ENCODE data around the gene BBS9.

- no peak for TF ChIP-seq MXI1 (IDR thresholded peaks at IDR 0.05; ENCODE audit: low read depth, low read length)
- no peak for TF ChIP-seq SPI1 (IDR thresholded peaks at IDR 0.05; ENCODE audit: borderline replicate concordance, low read depth, low read length)
- no peak for TF ChIP-seq ZNF347 (CRISPR knock-in tag; IDR thresholded peaks at IDR 0.05; ENCODE audit: low read depth)
- no peak for TF ChIP-seq HOMEZ (CRISPR knock-in tag; IDR thresholded peaks at IDR 0.05)
- TF ChIP-seq ADNP (tag; IDR thresholded peaks at IDR 0.05): no peak
- no peak for TF ChIP-seq ZNF444 (CRISPR knock-in tag; IDR thresholded peaks at IDR 0.05)
- TF ChIP-seq CHD2 (IDR thresholded peaks at IDR 0.05; ENCODE audit: low read depth, low read length): no peak
- no peak for TF ChIP-seq ZNF407 (IDR thresholded peaks at IDR 0.05; ENCODE audit: low read depth)
- TF ChIP-seq MECOM (CRISPR knock-in tag; IDR thresholded peaks at IDR 0.05): no peak
These were observed 474.7 kb downstream of the BBS9 start for GRCh38 chr7:33604056-33604455.

Measured in K562 (cell line).